K562 (cell line): ENCODE measurements around the gene ST6GALNAC1. TPM values are rescaled to one million over a fixed set of nuclear protein-coding genes. Genes with fewer than 3 reads are reported as not detected.

Experiments used
- ATF1 ChIP-seq, 2 experiments: fragments of 450-650 bp in 1 of 2; IDR thresholded peaks; 2 replicates each; pipeline ENCODE4 v1.6.1; 2016; ENCODE audit warnings: missing compliant biosample characterization in 1 of 2, missing genetic modification characterization in 1 of 2
- CAMTA2 ChIP-seq: fragments of 250-450 bp; sonication (Bioruptor Pico); conservative IDR thresholded peaks from 2 replicates; pipeline ENCODE4 v1.5.1; 2022
- CEBPB ChIP-seq: fragments of 450-650 bp; IDR thresholded peaks from 2 replicates; pipeline ENCODE4 v1.6.1; 2016; ENCODE audit warnings: missing genetic modification characterization, missing compliant biosample characterization
- CEBPG ChIP-seq, 3 experiments: fragments of 200-800 bp in 1 of 3; sonication (Bioruptor generic) in 1 of 3; sonication (generic) in 1 of 3; formaldehyde crosslinking in 1 of 3; IDR thresholded peaks in 2 of 3; conservative IDR thresholded peaks in 1 of 3; 2 replicates each; pipeline versions ENCODE4 v1.6.1 to v1.8.0; 2016 to 2022; ENCODE audit warnings: missing compliant biosample characterization in 2 of 3, missing genetic modification characterization in 2 of 3, mild to moderate bottlenecking in 1 of 3, missing genetic modification reagents in 1 of 3
- GABPA ChIP-seq: fragments of 200-800 bp; sonication (Bioruptor generic); conservative IDR thresholded peaks from 2 replicates; pipeline ENCODE4 v1.6.1; 2016; ENCODE audit warnings: low read depth, missing genetic modification characterization, missing compliant biosample characterization
- GTF2B ChIP-seq: IDR thresholded peaks from 2 replicates; pipeline ENCODE4 v1.6.1; 2011; ENCODE audit not compliant: insufficient read length; ENCODE audit errors: extremely low read depth
- HIVEP1 ChIP-seq: fragments of 250-450 bp; sonication (Bioruptor Pico); IDR thresholded peaks from 2 replicates; pipeline ENCODE4 v1.4.0; 2020; ENCODE audit warnings: mild to moderate bottlenecking
- IRF2 ChIP-seq: sonication (generic); formaldehyde crosslinking; IDR thresholded peaks from 2 replicates; pipeline ENCODE4 v1.8.1; 2022; ENCODE audit warnings: mild to moderate bottlenecking, missing genetic modification reagents
- KDM4B ChIP-seq, 2 experiments: fragments of 450-650 bp in 1 of 2; sonication (generic) in 1 of 2; IDR thresholded peaks; 2 replicates each; pipeline ENCODE4 v1.6.1; 2016 to 2017; ENCODE audit warnings: borderline replicate concordance in 2 of 2, antibody characterized with exemption in 1 of 2, low read depth in 1 of 2, mild to moderate bottlenecking in 1 of 2
- KLF13 ChIP-seq: fragments of 450-650 bp; IDR thresholded peaks from 2 replicates; pipeline ENCODE4 v1.6.1; 2016; ENCODE audit warnings: missing genetic modification characterization, low read depth, mild to moderate bottlenecking, missing compliant biosample characterization, moderate library complexity, borderline replicate concordance
- MAZ ChIP-seq, 2 experiments: fragments of 450-650 bp in 1 of 2; sonication (generic) in 1 of 2; formaldehyde crosslinking; IDR thresholded peaks in 1 of 2; conservative IDR thresholded peaks in 1 of 2; 2 replicates each; pipeline versions ENCODE4 v1.4.0 to v1.5.0; 2020; ENCODE audit warnings: mild to moderate bottlenecking in 1 of 2, missing genetic modification reagents in 1 of 2
- MEIS2 ChIP-seq: fragments of 450-650 bp; IDR thresholded peaks from 2 replicates; pipeline ENCODE4 v1.6.1; 2014; ENCODE audit warnings: mild to moderate bottlenecking; ENCODE audit not compliant: partially characterized antibody
- NFE2L1 ChIP-seq: fragments of 450-650 bp; IDR thresholded peaks from 2 replicates; pipeline ENCODE4 v1.6.1; 2016; ENCODE audit warnings: missing genetic modification characterization, low read depth, mild to moderate bottlenecking, missing compliant biosample characterization, moderate library complexity, borderline replicate concordance
- PHF21A ChIP-seq: fragments of 450-650 bp; IDR thresholded peaks from 2 replicates; pipeline ENCODE4 v1.6.1; 2017; ENCODE audit warnings: low read depth, borderline replicate concordance
- PML ChIP-seq: IDR thresholded peaks from 2 replicates; pipeline ENCODE4 v1.6.1; 2012; ENCODE audit warnings: low read length, inconsistent platforms
- SAFB2 ChIP-seq: fragments of 200-400 bp; formaldehyde crosslinking; IDR thresholded peaks from 2 replicates; pipeline ENCODE4 v1.6.1; 2018; ENCODE audit warnings: borderline replicate concordance, low read length, low read depth, moderate library complexity; ENCODE audit not compliant: severe bottlenecking
- SRSF3 ChIP-seq: fragments of 200-400 bp; formaldehyde crosslinking; IDR thresholded peaks from 2 replicates; pipeline ENCODE4 v1.6.1; 2016; ENCODE audit warnings: mild to moderate bottlenecking, low read length, moderate library complexity; ENCODE audit not compliant: insufficient read depth
- TARDBP ChIP-seq: fragments of 450-650 bp; IDR thresholded peaks from 2 replicates; pipeline ENCODE4 v1.6.1; 2016
- ZNF174 ChIP-seq: fragments of 250-450 bp; sonication (Bioruptor Pico); IDR thresholded peaks from 2 replicates; pipeline ENCODE4 v1.4.0; 2020; ENCODE audit warnings: mild to moderate bottlenecking
- ZNF512 ChIP-seq: IDR thresholded peaks from 2 replicates; pipeline ENCODE4 v1.6.1; 2016; ENCODE audit warnings: missing genetic modification characterization, missing compliant biosample characterization
- ZNF699 ChIP-seq: fragments of 250-450 bp; sonication (Bioruptor Pico); IDR thresholded peaks from 2 replicates; pipeline ENCODE4 v1.8.0; 2021; ENCODE audit warnings: mild to moderate bottlenecking, moderate library complexity; ENCODE audit not compliant: insufficient replicate concordance
- polyA plus RNA-seq, 8 experiments: library from polyadenylated mRNA; depleted of rRNA in 4 of 8; stranded (reverse) in 5 of 8; unstranded in 3 of 8; fragments of >200 nt; fragmentation: Nextera tagmentation in 2 of 8; fragmentation: Illumina TruSeq in 1 of 8; extraction: Ambion mirVana in 2 of 8; extraction: Trizol in 1 of 8; gene quantifications; 2 replicates each; pipeline versions ENCODE4 v1.2.1 to v1.2.3, GENCODE V29; 2011 to 2014; ENCODE audit warnings: inconsistent platforms in 1 of 8, missing spikeins in 1 of 8
- total RNA-seq, 7 experiments: library from RNA; depleted of rRNA in 6 of 7; stranded (reverse); fragments of >200 nt in 6 of 7; fragmentation: Illumina TruSeq in 2 of 7; extraction: Trizol in 2 of 7; gene quantifications; 2 replicates each; pipeline versions ENCODE4 v1.2.1 to v1.2.3, GENCODE V29; 2011 to 2021; ENCODE audit warnings: low replicate concordance in 1 of 7
- TF ChIP-seq, protein P1 (sequence below): fragments of 450-650 bp; conservative IDR thresholded peaks from 2 replicates; pipeline ENCODE4 v1.6.1; 2016; ENCODE audit warnings: missing genetic modification characterization, low read depth, mild to moderate bottlenecking, control low read depth, missing compliant biosample characterization

The ST6GALNAC1 gene
- total and polyA plus RNA-seq, 9 of the 15 experiments (the other 6 are each of a cell fraction or from before 2014, with no cell fraction given) = 20.6 to 68.4 (median 50.5) TPM

DNA sequence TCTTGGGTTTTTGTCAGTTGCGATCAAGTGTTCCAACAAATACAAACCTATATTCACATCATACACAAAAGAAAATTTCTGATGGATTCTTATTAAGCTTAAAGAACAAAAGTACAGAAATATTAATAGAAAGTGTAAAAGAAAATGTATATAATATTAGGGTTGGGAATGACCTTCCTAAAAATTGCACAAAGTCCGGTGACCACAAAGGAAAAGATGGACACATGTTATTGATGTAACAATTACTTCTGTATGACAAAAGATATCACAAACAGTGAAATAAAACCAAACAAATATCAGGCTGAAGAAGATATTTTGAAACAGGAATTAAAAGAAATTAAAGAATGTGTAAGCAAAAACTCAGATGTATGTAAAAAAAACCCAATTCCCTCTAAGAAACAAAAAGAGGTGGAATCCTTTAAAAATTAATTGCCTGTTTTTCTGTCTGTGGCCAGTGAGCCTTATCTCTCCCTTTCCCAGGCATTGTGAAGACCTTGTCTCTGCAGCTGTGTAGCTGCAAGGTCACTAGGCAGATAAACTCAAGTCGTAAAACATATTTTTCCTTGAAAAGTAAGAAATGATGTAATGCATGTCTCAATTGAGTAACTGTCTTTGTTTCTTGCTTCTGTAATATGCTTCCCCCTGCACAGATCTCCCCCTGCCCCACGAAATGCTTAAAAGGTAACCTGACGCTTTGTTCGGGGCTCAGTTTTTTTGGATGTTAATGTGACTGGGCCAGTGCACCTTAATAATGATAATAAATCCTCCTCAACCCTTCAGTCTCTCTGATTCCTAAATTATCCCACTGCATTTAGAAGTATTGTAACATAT is 2.8 kb downstream of the ST6GALNAC1 start (continued):
- TF ChIP-seq GTF2B = no peak
- no peak for TF ChIP-seq ATF1 (CRISPR knock-in tag; IDR thresholded peaks at IDR 0.05)
- peak; percentile 66 for TF ChIP-seq ATF1 (tag; IDR thresholded peaks at IDR 0.05)
- TF ChIP-seq PHF21A = no peak
- no peak for TF ChIP-seq SRSF3
- TF ChIP-seq MAZ (CRISPR knock-in tag; conservative IDR thresholded peaks at IDR 0.05 in 1 of 2, IDR thresholded peaks at IDR 0.05 in 1 of 2) = no peak; a peak in 1 of 4 replicates
- peak; percentile 97 for TF ChIP-seq CEBPB (tag)
- peak; percentile 95 for TF ChIP-seq CEBPG (CRISPR knock-in tag; IDR thresholded peaks at IDR 0.05)
- TF ChIP-seq CEBPG (tag; conservative IDR thresholded peaks at IDR 0.05 in 1 of 2, IDR thresholded peaks at IDR 0.05 in 1 of 2) = peak; percentile 95 to 98
- no peak for TF ChIP-seq KLF13 (tag)
- no peak for TF ChIP-seq KDM4B (IDR thresholded peaks at IDR 0.05; ENCODE audit: borderline replicate concordance in 2 of 2, low read depth in 1 of 2)
- TF ChIP-seq ZNF699 (CRISPR knock-in tag) = no peak
- TF ChIP-seq MEIS2 = peak; percentile 94
- no peak for TF ChIP-seq NFE2L1
- no peak for TF ChIP-seq IRF2 (CRISPR knock-in tag)
- peak; percentile 20; the same call in 1 of the 2 replicates for TF ChIP-seq GABPA (tag)
- TF ChIP-seq ZNF174 (CRISPR knock-in tag) = no peak
- peak; percentile 92 for TF ChIP-seq PML
- TF ChIP-seq SAFB2 = no peak
- TF ChIP-seq, protein P1, sequence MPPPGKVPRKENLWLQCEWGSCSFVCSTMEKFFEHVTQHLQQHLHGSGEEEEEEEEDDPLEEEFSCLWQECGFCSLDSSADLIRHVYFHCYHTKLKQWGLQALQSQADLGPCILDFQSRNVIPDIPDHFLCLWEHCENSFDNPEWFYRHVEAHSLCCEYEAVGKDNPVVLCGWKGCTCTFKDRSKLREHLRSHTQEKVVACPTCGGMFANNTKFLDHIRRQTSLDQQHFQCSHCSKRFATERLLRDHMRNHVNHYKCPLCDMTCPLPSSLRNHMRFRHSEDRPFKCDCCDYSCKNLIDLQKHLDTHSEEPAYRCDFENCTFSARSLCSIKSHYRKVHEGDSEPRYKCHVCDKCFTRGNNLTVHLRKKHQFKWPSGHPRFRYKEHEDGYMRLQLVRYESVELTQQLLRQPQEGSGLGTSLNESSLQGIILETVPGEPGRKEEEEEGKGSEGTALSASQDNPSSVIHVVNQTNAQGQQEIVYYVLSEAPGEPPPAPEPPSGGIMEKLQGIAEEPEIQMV (tag) = no peak
- TF ChIP-seq HIVEP1 (CRISPR knock-in tag) = no peak
- no peak for TF ChIP-seq TARDBP
- TF ChIP-seq CAMTA2 (CRISPR knock-in tag) = no peak
- TF ChIP-seq ZNF512 (tag) = 0 out of 2 replicates have a peak, but pooled peaks have one; percentile 17
